GM12878 (cell line): ENCODE data around the gene CLDN25. TPM values are rescaled to one million over a fixed set of nuclear protein-coding genes. Genes with fewer than 3 reads are reported as not detected.

Source experiments
- ATAC-seq: fragments of 200-7000 bp; cut with Tn5 transposase; 3 replicates; pipeline ENCODE4 v1.9.1; 2020; ENCODE audit warnings: mild to moderate bottlenecking, moderate library complexity
- BruUV-seq: library from RNA; stranded (reverse); fragments of 400-500 nt; replicated peaks from 2 replicates; lab custom pipeline; 2021; lab: Mats Ljungman, UMichigan
- CTCF ChIA-PET: fragments of 300-600 bp; sonication (Branson Sonifier 250); formaldehyde crosslinking; extraction: SDS; loops from one replicate; lab custom pipeline; 2021; ENCODE audit warnings: inconsistent platforms; lab: Yijun Ruan, JAX
- POLR2A ChIA-PET: fragments of 350-600 bp; formaldehyde crosslinking; extraction: SDS; loops from one replicate; lab custom pipeline; 2021; ENCODE audit warnings: inconsistent platforms; lab: Charles Lee
- RAD21 ChIA-PET: fragments of 300-600 bp; sonication (Branson Sonifier 250); formaldehyde crosslinking; loops from one replicate; lab custom pipeline; 2023; ENCODE audit warnings: antibody characterized with exemption; ENCODE audit not compliant: unreplicated experiment; lab: Charles Lee
- SMC1A ChIA-PET: fragments of 300-600 bp; sonication (Branson Sonifier 250); formaldehyde crosslinking; loops from one replicate; lab custom pipeline; 2023; ENCODE audit not compliant: unreplicated experiment, uncharacterized antibody; lab: Charles Lee
- DNase-seq: peaks from one replicate; pipeline ENCODE4 v3.0.0-alpha.2; 2011; ENCODE audit warnings: low read depth, low spot score
- FAIRE-seq: peaks from 3 replicates; lab custom pipeline; 2011; peaks lifted over from hg19 to GRCh38; lab: Jason Lieb, UNC
- H2AFZ ChIP-seq: 2 replicates; pipeline ENCODE4 v1.6.0; 2011; ENCODE audit warnings: low read depth, low read length, control low read depth; ENCODE audit not compliant: control insufficient read depth
- H3K27ac ChIP-seq: 2 replicates; pipeline ENCODE4 v1.5.1; 2011; ENCODE audit warnings: control low read depth; ENCODE audit not compliant: control insufficient read depth, insufficient read depth
- H3K27me3 ChIP-seq, 2 experiments: replicated peaks in 1 of 2; 2 replicates each; pipeline versions ENCODE4 v1.6.0 to v1.6.1; 2011; ENCODE audit warnings: low read length in 1 of 2; ENCODE audit not compliant: control insufficient read depth in 2 of 2, insufficient read depth in 2 of 2
- H3K36me3 ChIP-seq, 2 experiments: 2 replicates each; pipeline ENCODE4 v1.5.1; 2011; ENCODE audit warnings: low read length in 1 of 2; ENCODE audit not compliant: control insufficient read depth in 2 of 2, insufficient read depth in 2 of 2
- H3K4me1 ChIP-seq: 2 replicates; pipeline ENCODE4 v1.6.1; 2011; ENCODE audit warnings: mild to moderate bottlenecking, low read length, moderate library complexity, mixed read lengths; ENCODE audit not compliant: control insufficient read depth, insufficient read depth
- H3K4me2 ChIP-seq: 2 replicates; pipeline ENCODE4 v1.6.0; 2011; ENCODE audit warnings: control low read depth; ENCODE audit not compliant: control insufficient read depth, insufficient read depth
- H3K4me3 ChIP-seq: fragments of 200-600 bp; sonication (generic); 2 replicates; pipeline ENCODE4 v1.5.1; 2016
- H3K79me2 ChIP-seq: 2 replicates; pipeline ENCODE4 v1.6.0; 2011; ENCODE audit warnings: low read length; ENCODE audit not compliant: control insufficient read depth, insufficient read depth
- H3K9ac ChIP-seq: 2 replicates; pipeline ENCODE4 v1.8.0; 2011; ENCODE audit warnings: low read length, control low read depth, mixed read lengths; ENCODE audit not compliant: control insufficient read depth, insufficient read depth
- H3K9me3 ChIP-seq: replicated peaks from 3 replicates; pipeline ENCODE4 v1.5.1; 2011; ENCODE audit warnings: mild to moderate bottlenecking, low read length; ENCODE audit not compliant: control insufficient read depth, insufficient read depth
- H4K20me1 ChIP-seq: 2 replicates; pipeline ENCODE4 v1.6.0; 2011; ENCODE audit not compliant: control insufficient read depth, insufficient read depth
- ATF3 ChIP-seq: IDR thresholded peaks from 2 replicates; pipeline ENCODE4 v1.6.1; 2011; ENCODE audit warnings: low read depth, mild to moderate bottlenecking, low read length, moderate library complexity, borderline replicate concordance; ENCODE audit errors: extremely low read depth
- CHD1 ChIP-seq: IDR thresholded peaks from 2 replicates; pipeline ENCODE4 v1.6.1; 2012; ENCODE audit warnings: low read depth, low read length, improper control_type of control experiment
- CREM ChIP-seq: IDR thresholded peaks from 2 replicates; pipeline ENCODE4 v1.6.1; 2014; ENCODE audit warnings: antibody characterized with exemption, low read depth
- DPF2 ChIP-seq: fragments of 450-650 bp; IDR thresholded peaks from 2 replicates; pipeline ENCODE4 v1.6.1; 2017; ENCODE audit warnings: mild to moderate bottlenecking
- EED ChIP-seq: sonication (generic); IDR thresholded peaks from 2 replicates; pipeline ENCODE4 v1.6.1; 2016; ENCODE audit warnings: antibody characterized with exemption, low read depth
- JUND ChIP-seq: IDR thresholded peaks from 2 replicates; pipeline ENCODE4 v1.6.1; 2012; ENCODE audit warnings: low read depth, mild to moderate bottlenecking, low read length, improper control_type of control experiment, moderate library complexity
- NFXL1 ChIP-seq: fragments of 450-650 bp; IDR thresholded peaks from 2 replicates; pipeline ENCODE4 v1.6.1; 2017; ENCODE audit warnings: antibody characterized with exemption, mild to moderate bottlenecking, borderline replicate concordance
- SMC3 ChIP-seq: IDR thresholded peaks from 2 replicates; pipeline ENCODE4 v1.6.1; 2011; ENCODE audit warnings: low read length, improper control_type of control experiment, borderline replicate concordance
- ZBTB11 ChIP-seq: fragments of 450-650 bp; formaldehyde crosslinking; IDR thresholded peaks from 2 replicates; pipeline ENCODE4 v1.5.0; 2022; ENCODE audit warnings: mild to moderate bottlenecking, missing genetic modification characterization
- ZNF217 ChIP-seq: fragments of 450-650 bp; IDR thresholded peaks from 2 replicates; pipeline ENCODE4 v1.6.1; 2017; ENCODE audit warnings: antibody characterized with exemption, mild to moderate bottlenecking
- WGBS: methylation state at CpG from one replicate; pipeline ENCODE4 v1.1.6; 2016; ENCODE audit warnings: low lambda C conversion rate; ENCODE audit not compliant: insufficient replicate concordance, insufficient coverage; ENCODE audit errors: missing lambda C conversion rate; 5-methylcytosine and 5-hydroxymethylcytosine counted together
- in situ Hi-C: fragments of 300-500 bp; cut with MboI; formaldehyde crosslinking; loops from 9 replicates; pipeline ENCODE4 v1.14.3; 2018; ENCODE audit warnings: mixed read lengths
- intact Hi-C: fragments of 100-400 bp; cut with micrococcal nuclease; formaldehyde crosslinking; loops from one replicate; pipeline ENCODE4 v1.14.2; 2022; ENCODE audit not compliant: unreplicated experiment
- polyA plus RNA-seq, 11 experiments: library from polyadenylated mRNA; depleted of rRNA in 4 of 11; unstranded in 6 of 11; stranded (reverse) in 5 of 11; fragments of >200 nt; fragmentation: Nextera tagmentation in 4 of 11; fragmentation: Illumina TruSeq in 1 of 11; extraction: Ambion mirVana in 4 of 11; extraction: Trizol in 1 of 11; gene quantifications; 1 replicate in 1 of 11; 2 replicates in 10 of 11; pipeline versions ENCODE4 v1.2.1 to v1.2.3, GENCODE V29; 2011 to 2016; ENCODE audit warnings: inconsistent platforms in 2 of 11, missing spikeins in 2 of 11, low read depth in 1 of 11
- total RNA-seq, 4 experiments: library from RNA; depleted of rRNA in 3 of 4; stranded (reverse); fragments of >200 nt in 3 of 4; fragmentation: Illumina TruSeq in 1 of 4; extraction: Trizol in 1 of 4; gene quantifications; 2 replicates each; pipeline versions ENCODE4 v1.2.1 to v1.2.3, GENCODE V29; 2013 to 2021
- TF ChIP-seq, protein P1 (sequence below): fragments of 450-650 bp; formaldehyde crosslinking; IDR thresholded peaks from 2 replicates; pipeline ENCODE4 v1.4.0; 2022; ENCODE audit warnings: mild to moderate bottlenecking, moderate library complexity
- TF ChIP-seq, protein P2 (sequence below): fragments of 150-350 bp; IDR thresholded peaks from 2 replicates; pipeline ENCODE4 v1.6.1; 2016; ENCODE audit warnings: low read depth, low read length

The CLDN25 gene
- total and polyA plus RNA-seq, 10 of the 15 experiments (the other 5 are each of a cell fraction or from before 2014, with no cell fraction given) = not detected

- ChIA-PET CTCF (interaction anchor here (0.9 kb wide), 1 partner anchor 13 kb away, joined by 3 read pairs; the partner anchor contains the start of gene ZW10), RAD21 (no interaction called here), SMC1A (interaction anchor here (0.5 kb wide), 1 partner anchor 51 kb away, joined by 4 read pairs; no protein-coding TSS in a partner anchor), POLR2A (no interaction called here)
- no peaks in the 10 kb centered on the region for H3K27me3 ChIP-seq
- H3K4me2 ChIP-seq = no peak overlapping the region
- no peak overlapping the region for H3K27ac ChIP-seq
- ATAC-seq (no peak), DNase-seq (no peak), FAIRE-seq (no peak)
- WGBS = 80% methylated on average over 3 of the region's 3 CpGs
- intact Hi-C loops (no loop called here), in situ Hi-C loops (no loop called here)
- no peak overlapping the region for H3K4me3 ChIP-seq
- H3K4me1 ChIP-seq = no peaks in the 10 kb centered on the region
- H2AFZ ChIP-seq = no peak overlapping the region
- no peak for TF ChIP-seq CREM
- no peak for TF ChIP-seq DPF2
- TF ChIP-seq ZBTB11 (CRISPR knock-in tag) = no peak
- no peak for TF ChIP-seq ZNF217
- no peak for TF ChIP-seq ATF3
- no peak for TF ChIP-seq NFXL1
- no peak for TF ChIP-seq JUND
- TF ChIP-seq SMC3 = no peak
- TF ChIP-seq EED = no peak
- TF ChIP-seq, protein P1, sequence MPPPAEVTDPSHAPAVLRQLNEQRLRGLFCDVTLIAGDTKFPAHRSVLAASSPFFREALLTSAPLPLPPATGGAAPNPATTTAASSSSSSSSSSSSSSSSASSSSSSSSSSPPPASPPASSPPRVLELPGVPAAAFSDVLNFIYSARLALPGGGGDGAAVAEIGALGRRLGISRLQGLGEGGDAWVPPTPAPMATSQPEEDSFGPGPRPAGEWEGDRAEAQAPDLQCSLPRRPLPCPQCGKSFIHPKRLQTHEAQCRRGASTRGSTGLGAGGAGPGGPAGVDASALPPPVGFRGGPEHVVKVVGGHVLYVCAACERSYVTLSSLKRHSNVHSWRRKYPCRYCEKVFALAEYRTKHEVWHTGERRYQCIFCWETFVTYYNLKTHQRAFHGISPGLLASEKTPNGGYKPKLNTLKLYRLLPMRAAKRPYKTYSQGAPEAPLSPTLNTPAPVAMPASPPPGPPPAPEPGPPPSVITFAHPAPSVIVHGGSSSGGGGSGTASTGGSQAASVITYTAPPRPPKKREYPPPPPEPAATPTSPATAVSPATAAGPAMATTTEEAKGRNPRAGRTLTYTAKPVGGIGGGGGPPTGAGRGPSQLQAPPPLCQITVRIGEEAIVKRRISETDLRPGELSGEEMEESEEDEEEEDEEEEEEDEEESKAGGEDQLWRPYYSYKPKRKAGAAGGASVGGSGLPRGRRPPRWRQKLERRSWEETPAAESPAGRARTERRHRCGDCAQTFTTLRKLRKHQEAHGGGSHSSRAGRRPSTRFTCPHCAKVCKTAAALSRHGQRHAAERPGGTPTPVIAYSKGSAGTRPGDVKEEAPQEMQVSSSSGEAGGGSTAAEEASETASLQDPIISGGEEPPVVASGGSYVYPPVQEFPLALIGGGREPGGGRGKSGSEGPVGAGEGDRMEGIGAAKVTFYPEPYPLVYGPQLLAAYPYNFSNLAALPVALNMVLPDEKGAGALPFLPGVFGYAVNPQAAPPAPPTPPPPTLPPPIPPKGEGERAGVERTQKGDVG (CRISPR knock-in tag) = no peak
- no peak for TF ChIP-seq CHD1
- TF ChIP-seq, protein P2, sequence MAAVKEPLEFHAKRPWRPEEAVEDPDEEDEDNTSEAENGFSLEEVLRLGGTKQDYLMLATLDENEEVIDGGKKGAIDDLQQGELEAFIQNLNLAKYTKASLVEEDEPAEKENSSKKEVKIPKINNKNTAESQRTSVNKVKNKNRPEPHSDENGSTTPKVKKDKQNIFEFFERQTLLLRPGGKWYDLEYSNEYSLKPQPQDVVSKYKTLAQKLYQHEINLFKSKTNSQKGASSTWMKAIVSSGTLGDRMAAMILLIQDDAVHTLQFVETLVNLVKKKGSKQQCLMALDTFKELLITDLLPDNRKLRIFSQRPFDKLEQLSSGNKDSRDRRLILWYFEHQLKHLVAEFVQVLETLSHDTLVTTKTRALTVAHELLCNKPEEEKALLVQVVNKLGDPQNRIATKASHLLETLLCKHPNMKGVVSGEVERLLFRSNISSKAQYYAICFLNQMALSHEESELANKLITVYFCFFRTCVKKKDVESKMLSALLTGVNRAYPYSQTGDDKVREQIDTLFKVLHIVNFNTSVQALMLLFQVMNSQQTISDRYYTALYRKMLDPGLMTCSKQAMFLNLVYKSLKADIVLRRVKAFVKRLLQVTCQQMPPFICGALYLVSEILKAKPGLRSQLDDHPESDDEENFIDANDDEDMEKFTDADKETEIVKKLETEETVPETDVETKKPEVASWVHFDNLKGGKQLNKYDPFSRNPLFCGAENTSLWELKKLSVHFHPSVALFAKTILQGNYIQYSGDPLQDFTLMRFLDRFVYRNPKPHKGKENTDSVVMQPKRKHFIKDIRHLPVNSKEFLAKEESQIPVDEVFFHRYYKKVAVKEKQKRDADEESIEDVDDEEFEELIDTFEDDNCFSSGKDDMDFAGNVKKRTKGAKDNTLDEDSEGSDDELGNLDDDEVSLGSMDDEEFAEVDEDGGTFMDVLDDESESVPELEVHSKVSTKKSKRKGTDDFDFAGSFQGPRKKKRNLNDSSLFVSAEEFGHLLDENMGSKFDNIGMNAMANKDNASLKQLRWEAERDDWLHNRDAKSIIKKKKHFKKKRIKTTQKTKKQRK = no peak
- H3K9me3 ChIP-seq = no peaks in the 10 kb centered on the region
- peaks cover 2% of the 10 kb centered on the region for H3K79me2 ChIP-seq
- peaks cover 5 to 24% of the 10 kb centered on the region in 2 experiments for H3K36me3 ChIP-seq
- H4K20me1 ChIP-seq = no peaks in the 10 kb centered on the region
- H3K9ac ChIP-seq = no peak overlapping the region
- no TSS peak for BruUV-seq
Measured at GRCh38 chr11:113760241-113760640, 19.4 kb upstream of the CLDN25 start.
